Upper lobe of left lung (tissue), 6 donors: Measurements from ENCODE around the gene ADAMTS19. TPM values are rescaled to one million over a fixed set of nuclear protein-coding genes. Genes with fewer than 3 reads are reported as not detected.

Source experiments
- ATAC-seq, 2 donors: fragments of 200-7000 bp; cut with Tn5 transposase; one replicate each; pipeline ENCODE4 v1.9.1; 2022; ENCODE audit warnings: mild to moderate bottlenecking in 2 of 2, moderate library complexity in 2 of 2; ENCODE audit not compliant: low FRiP score in 2 of 2
- DNase-seq, 2 donors: peaks; one replicate each; pipeline ENCODE4 v3.0.0-alpha.2; 2019 to 2020
- H3K27ac ChIP-seq, 4 donors: fragments of 200-600 bp; sonication (generic); one replicate each; pipeline ENCODE4 v1.5.1; 2016 to 2019
- H3K27me3 ChIP-seq, 4 donors: fragments of 200-600 bp; sonication (generic); one replicate each; pipeline ENCODE4 v1.5.1; 2017 to 2019
- H3K36me3 ChIP-seq, 4 donors: fragments of 200-600 bp; sonication (generic); one replicate each; pipeline ENCODE4 v1.5.1; 2016 to 2019
- H3K4me1 ChIP-seq, 4 donors: fragments of 200-600 bp; sonication (generic); one replicate each; pipeline ENCODE4 v1.5.1; 2018 to 2019
- H3K4me3 ChIP-seq, 4 donors: fragments of 200-600 bp; sonication (generic); one replicate each; pipeline ENCODE4 v1.5.1; 2017 to 2019; ENCODE audit warnings: mild to moderate bottlenecking in 2 of 4, moderate library complexity in 1 of 4
- H3K9me3 ChIP-seq, 4 donors: fragments of 200-600 bp; sonication (generic); one replicate each; pipeline ENCODE4 v1.5.1; 2018 to 2019
- CTCF ChIP-seq, 6 experiments: fragments of 450-650 bp in 4 of 6; fragments of 200-600 bp in 2 of 6; sonication (generic) in 2 of 6; IDR thresholded peaks; one replicate each; pipeline ENCODE4 v1.5.1; 2016 to 2019; ENCODE audit warnings: antibody characterized with exemption in 6 of 6
- EP300 ChIP-seq, 4 donors: sonication (generic); formaldehyde crosslinking; IDR thresholded peaks; one replicate each; pipeline ENCODE4 v1.5.1; 2017; ENCODE audit warnings: antibody characterized with exemption in 4 of 4, control low read depth in 2 of 4
- POLR2A ChIP-seq, 4 donors: fragments of 450-650 bp; IDR thresholded peaks; one replicate each; pipeline ENCODE4 v1.5.1; 2016 to 2017; ENCODE audit warnings: antibody characterized with exemption in 4 of 4, mild to moderate bottlenecking in 2 of 4
- POLR2AphosphoS5 ChIP-seq, 2 donors: sonication (generic); formaldehyde crosslinking; IDR thresholded peaks; one replicate each; pipeline ENCODE4 v1.5.1; 2017; ENCODE audit warnings: antibody characterized with exemption in 2 of 2
- WGBS, 2 donors: methylation state at CpG; one replicate each; pipeline ENCODE4 v1.1.5; 2017 to 2018; 5-methylcytosine and 5-hydroxymethylcytosine counted together
- total RNA-seq, 6 donors: library from RNA; depleted of rRNA in 4 of 6; stranded (reverse); fragments of >200 nt in 4 of 6; gene quantifications; one replicate each; pipeline versions ENCODE4 v1.1.0 to v1.2.1, GENCODE V29; 2016 to 2021
- donor health status: DM: no; HTN: no; CAD: no; lungs with moderate emphysema.
- donor health status: DM: no; HTN: yes; CAD: no; lungs with severe emphysema.

The ADAMTS19 gene
- total RNA-seq, result under 1 TPM in 2 of 6 donors, not detected in 4; 0.17 to 0.29 TPM

- Histone ChIP-seq H3K4me3 (peak within 1 kb of the TSS in 3 of 4 donors; percentile 33 to 48 (median 46)), H3K9me3 (no peaks in the 10 kb centered on the region), H3K36me3 (no peaks in the 10 kb centered on the region), H3K27ac (no peak within 1 kb of the TSS), H3K27me3 (peaks cover 0 to 13% (median 5%) of the 10 kb centered on the region in 4 donors), H3K4me1 (peaks cover 3 to 24% (median 10%) of the 10 kb centered on the region in 4 donors)
- DNase-seq (peak in 1 of 2 donors; percentile 81), ATAC-seq (peak; percentile 51 to 83)
- TF ChIP-seq EP300 (IDR thresholded peaks at IDR 0.05) (no peak), POLR2A (IDR thresholded peaks at IDR 0.05) (no peak), CTCF (IDR thresholded peaks at IDR 0.05) (no peak), POLR2AphosphoS5 (IDR thresholded peaks at IDR 0.05) (no peak)
- 3 to 6% methylated on average over 25 to 37 of the region's 75 CpGs for WGBS, 2 donors
Observed at GRCh38 chr5:129459777-129460671, at the start of gene ADAMTS19. TSS of gene ADAMTS19 (plus strand) at chr5:129460298. CDS start at chr5:129460392, 94 bp downstream.

GRCh38 chr5:129410488-129410887 is 49.6 kb upstream of the ADAMTS19 start:
- DNase-seq (no peak), ATAC-seq (no peak)
- Histone ChIP-seq H3K36me3 (no peaks in the 10 kb centered on the region), H3K27ac (no peak overlapping the region), H3K4me3 (no peak overlapping the region), H3K4me1 (no peaks in the 10 kb centered on the region), H3K27me3 (no peaks in the 10 kb centered on the region), H3K9me3 (no peaks in the 10 kb centered on the region)
- 34 to 35% methylated on average over 5 of the region's 5 CpGs for WGBS, 2 donors
- TF ChIP-seq EP300 (IDR thresholded peaks at IDR 0.05) (no peak), CTCF (IDR thresholded peaks at IDR 0.05) (no peak), POLR2A (IDR thresholded peaks at IDR 0.05) (no peak), POLR2AphosphoS5 (IDR thresholded peaks at IDR 0.05) (no peak)

- ATAC-seq, result no peak
- DNase-seq, result no peak
- Histone ChIP-seq H3K9me3 (no peaks in the 10 kb centered on the region), H3K27ac (no peak overlapping the region), H3K4me3 (no peak overlapping the region), H3K4me1 (no peaks in the 10 kb centered on the region), H3K27me3 (no peaks in the 10 kb centered on the region), H3K36me3 (no peaks in the 10 kb centered on the region)
- TF ChIP-seq POLR2A (IDR thresholded peaks at IDR 0.05) (no peak), CTCF (IDR thresholded peaks at IDR 0.05) (no peak), EP300 (IDR thresholded peaks at IDR 0.05) (no peak), POLR2AphosphoS5 (IDR thresholded peaks at IDR 0.05) (no peak)
- 47 to 48% methylated on average over 2 of the region's 2 CpGs for WGBS, 2 donors
Observed at GRCh38 chr5:129412721-129413120, 47.4 kb upstream of the ADAMTS19 start.

- H3K27me3 ChIP-seq, result no peaks in the 10 kb centered on the region
- DNase-seq, result no peak
- 77 to 83% methylated on average over 2 of the region's 2 CpGs for WGBS, 2 donors
- H3K36me3 ChIP-seq, result no peaks in the 10 kb centered on the region
- no peak overlapping the region for H3K4me3 ChIP-seq
- H3K4me1 ChIP-seq, result no peaks in the 10 kb centered on the region
- no peak overlapping the region for H3K27ac ChIP-seq
- H3K9me3 ChIP-seq, result no peaks in the 10 kb centered on the region
- TF ChIP-seq POLR2AphosphoS5 (IDR thresholded peaks at IDR 0.05), result no peak
- TF ChIP-seq EP300 (IDR thresholded peaks at IDR 0.05), result no peak
- TF ChIP-seq POLR2A (IDR thresholded peaks at IDR 0.05), result no peak
- TF ChIP-seq CTCF (IDR thresholded peaks at IDR 0.05), result no peak
- ATAC-seq, result no peak
Observed at GRCh38 chr5:129413570-129413969, 46.5 kb upstream of the ADAMTS19 start.
